Activated naive CD8-positive, alpha-beta T cell (primary cell): ENCODE measurements around the gene FILIP1.
"Not testable (repeated sequence)": the region's sequence is repeated elsewhere in the genome, so short reads cannot be mapped to it uniquely, and the experiment has no call there.

Source experiments
- H3K27ac Mint-ChIP-seq: one replicate; pipeline ENCODE4 v1.8.0; 2021; ENCODE audit warnings: mixed read lengths
- H3K27me3 Mint-ChIP-seq: one replicate; pipeline ENCODE4 v1.8.0; 2021; ENCODE audit warnings: mixed read lengths
- H3K36me3 Mint-ChIP-seq: one replicate; pipeline ENCODE4 v1.8.0; 2021; ENCODE audit warnings: mixed read lengths
- H3K4me1 Mint-ChIP-seq: one replicate; pipeline ENCODE4 v1.8.0; 2021; ENCODE audit warnings: low read depth, mixed read lengths
- H3K4me3 Mint-ChIP-seq: one replicate; pipeline ENCODE4 v1.8.0; 2021; ENCODE audit warnings: mild to moderate bottlenecking, mixed read lengths
- H3K9me3 Mint-ChIP-seq: one replicate; pipeline ENCODE4 v1.8.0; 2021; ENCODE audit warnings: low read depth, mixed read lengths

FILIP1 gene

DNA sequence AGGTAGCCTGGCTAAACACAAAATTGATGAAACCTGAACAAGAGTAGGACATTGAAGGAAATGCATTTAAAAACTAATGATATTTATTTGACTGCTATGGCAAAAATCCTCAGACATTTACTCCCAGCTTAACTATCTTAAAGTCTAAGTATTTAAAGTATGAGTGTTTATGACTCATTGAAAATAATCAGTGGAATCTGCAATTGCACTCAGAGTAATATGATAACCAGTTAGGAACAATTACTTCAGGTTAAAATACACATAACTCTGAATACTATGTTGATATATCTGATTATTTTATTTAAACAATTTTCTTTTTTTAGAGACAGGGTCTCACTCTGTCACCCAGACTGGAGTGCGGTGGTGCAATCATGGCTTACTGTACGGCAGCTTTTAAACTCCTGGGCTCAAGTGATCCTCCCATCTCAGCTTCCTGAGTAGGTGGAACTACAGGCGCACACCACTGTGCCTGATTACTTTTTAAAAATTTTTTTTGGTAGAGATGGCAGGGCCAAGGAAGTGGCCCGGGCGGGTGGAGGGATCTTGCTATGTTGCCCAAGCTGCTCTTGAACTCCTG, 43.9 kb downstream of the FILIP1 start:
- no peaks in the 10 kb centered on the region for H3K4me1 Mint-ChIP-seq
- no peak overlapping the region for H3K4me3 Mint-ChIP-seq
- H3K27me3 Mint-ChIP-seq = peaks cover 15% of the 10 kb centered on the region

DNA sequence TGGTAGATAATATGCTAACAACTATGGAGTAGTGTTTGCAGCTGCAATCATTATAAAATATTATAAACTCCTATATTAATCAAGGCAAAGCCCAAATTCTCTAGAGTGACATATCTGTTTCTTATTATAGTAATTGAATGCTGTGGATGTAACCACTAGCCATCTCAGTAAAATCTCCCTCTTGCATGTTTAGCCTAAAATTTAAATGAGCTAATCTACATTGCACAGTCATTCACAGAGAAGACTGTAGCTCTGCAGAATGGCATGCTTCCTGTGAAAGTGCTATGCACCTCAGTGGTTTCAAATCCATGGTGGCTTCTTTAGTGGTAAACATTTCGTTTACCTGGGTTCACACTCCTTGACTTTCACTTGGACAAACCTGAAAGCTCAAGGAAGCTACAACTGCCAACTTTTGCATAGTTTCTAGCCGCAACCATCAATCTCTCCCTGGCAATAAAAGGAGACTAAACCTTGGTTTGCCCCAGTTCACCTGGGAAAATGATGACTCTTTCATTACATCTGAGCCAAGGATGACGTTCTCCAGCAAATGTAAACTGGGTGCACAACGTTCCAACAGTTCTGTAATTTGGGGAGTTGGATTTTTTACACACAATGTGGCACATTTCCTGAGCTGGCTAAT, 47.2 kb downstream of the FILIP1 start:
- H3K9me3 Mint-ChIP-seq = no peaks in the 10 kb centered on the region
- no peaks in the 10 kb centered on the region for H3K4me1 Mint-ChIP-seq
- H3K27ac Mint-ChIP-seq = no peak overlapping the region
- H3K4me3 Mint-ChIP-seq = no peak overlapping the region
- H3K27me3 Mint-ChIP-seq = peaks cover 15% of the 10 kb centered on the region
- H3K36me3 Mint-ChIP-seq = no peaks in the 10 kb centered on the region

More for the DNA sequence above, 43.9 kb downstream of the FILIP1 start:
- Mint-ChIP-seq H3K36me3 (no peaks in the 10 kb centered on the region), H3K27ac (no peak overlapping the region), H3K9me3 (no peaks in the 10 kb centered on the region)

DNA sequence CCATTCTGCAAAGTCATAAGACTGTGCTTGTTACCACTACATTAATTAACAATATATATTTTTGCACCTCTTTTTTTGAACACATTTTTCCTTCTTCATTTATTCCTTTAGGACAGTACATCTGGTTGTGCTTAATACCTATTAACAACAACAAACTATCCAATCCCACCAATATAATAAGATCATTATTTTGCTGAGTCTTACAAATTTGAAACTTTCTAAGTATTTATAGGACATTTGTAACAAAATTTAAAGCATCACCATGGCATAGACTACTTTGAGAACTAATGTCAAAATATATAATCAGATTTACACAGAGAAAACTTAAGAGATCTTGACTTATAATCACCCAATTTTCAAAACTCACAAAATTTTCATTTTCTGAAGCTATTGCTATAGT, 47.9 kb downstream of the FILIP1 start:
- no peaks in the 10 kb centered on the region for H3K4me1 Mint-ChIP-seq
- no peak overlapping the region for H3K4me3 Mint-ChIP-seq
- peaks cover 15% of the 10 kb centered on the region for H3K27me3 Mint-ChIP-seq
- no peaks in the 10 kb centered on the region for H3K9me3 Mint-ChIP-seq
- no peak overlapping the region for H3K27ac Mint-ChIP-seq
- no peaks in the 10 kb centered on the region for H3K36me3 Mint-ChIP-seq

DNA sequence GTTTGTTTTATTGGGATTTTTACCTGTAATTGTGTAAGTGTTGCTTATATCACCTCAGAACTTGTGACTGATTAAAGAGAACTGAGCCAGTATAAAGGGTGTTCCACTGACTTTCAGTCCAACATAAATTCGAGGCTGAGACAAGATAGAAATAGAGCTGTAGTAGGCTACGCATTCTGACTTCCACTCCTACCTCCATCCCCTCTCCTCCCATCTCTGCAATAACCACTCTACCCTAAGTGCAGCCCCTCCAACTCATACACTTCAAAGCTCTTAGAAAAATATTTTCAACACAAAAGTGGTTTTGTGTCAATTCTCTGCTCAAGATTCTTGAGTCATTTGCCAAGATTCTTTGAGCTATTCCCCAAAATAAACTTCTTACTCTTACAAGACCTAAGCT, 48.7 kb downstream of the FILIP1 start:
- Mint-ChIP-seq H3K36me3 (no peaks in the 10 kb centered on the region), H3K9me3 (no peaks in the 10 kb centered on the region), H3K27ac (no peak overlapping the region), H3K4me1 (no peaks in the 10 kb centered on the region), H3K4me3 (no peak overlapping the region), H3K27me3 (peaks cover 15% of the 10 kb centered on the region)

DNA sequence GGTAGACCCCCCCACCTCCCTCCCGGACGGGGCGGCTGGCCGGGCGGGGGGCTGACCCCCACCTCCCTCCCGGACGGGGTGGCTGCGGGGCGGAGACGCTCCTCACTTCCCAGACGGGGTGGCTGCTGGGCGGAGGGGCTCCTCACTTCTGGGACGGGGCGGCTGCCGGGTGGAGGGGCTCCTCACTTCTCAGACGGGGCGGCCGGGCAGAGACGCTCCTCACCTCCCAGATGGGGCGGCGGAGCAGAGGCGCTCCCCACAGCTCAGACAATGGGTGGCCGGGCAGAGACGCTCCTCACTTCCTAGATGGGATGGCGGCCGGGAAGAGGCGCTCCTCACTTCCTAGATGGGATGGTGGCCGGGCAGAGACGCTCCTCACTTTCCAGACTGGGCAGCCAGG, 51.7 kb downstream of the FILIP1 start:
- not testable (repeated sequence) for H3K27ac Mint-ChIP-seq, H3K36me3 Mint-ChIP-seq, H3K4me3 Mint-ChIP-seq, H3K4me1 Mint-ChIP-seq, H3K27me3 Mint-ChIP-seq, H3K9me3 Mint-ChIP-seq

DNA sequence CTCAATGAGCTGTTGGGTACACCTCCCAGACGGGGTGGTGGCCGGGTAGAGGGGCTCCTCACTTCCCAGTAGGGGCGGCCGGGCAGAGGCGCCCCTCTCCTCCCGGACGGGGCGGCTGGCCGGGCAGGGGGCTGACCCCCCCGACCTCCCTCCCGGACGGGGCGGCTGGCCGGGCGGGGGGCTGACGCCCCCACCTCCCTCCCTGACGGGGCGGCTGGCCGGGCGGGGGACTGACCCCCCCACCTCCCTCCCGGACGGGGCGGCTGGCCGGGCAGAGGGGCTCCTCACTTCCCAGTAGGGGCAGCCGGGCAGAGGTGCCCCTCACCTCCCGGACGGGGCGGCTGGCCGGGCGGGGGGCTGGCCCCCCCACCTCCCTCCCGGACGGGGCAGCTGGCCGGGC, 52.1 kb downstream of the FILIP1 start:
- H3K9me3 Mint-ChIP-seq, H3K27ac Mint-ChIP-seq, H3K4me1 Mint-ChIP-seq, H3K27me3 Mint-ChIP-seq, H3K36me3 Mint-ChIP-seq, H3K4me3 Mint-ChIP-seq: not testable (repeated sequence)

DNA sequence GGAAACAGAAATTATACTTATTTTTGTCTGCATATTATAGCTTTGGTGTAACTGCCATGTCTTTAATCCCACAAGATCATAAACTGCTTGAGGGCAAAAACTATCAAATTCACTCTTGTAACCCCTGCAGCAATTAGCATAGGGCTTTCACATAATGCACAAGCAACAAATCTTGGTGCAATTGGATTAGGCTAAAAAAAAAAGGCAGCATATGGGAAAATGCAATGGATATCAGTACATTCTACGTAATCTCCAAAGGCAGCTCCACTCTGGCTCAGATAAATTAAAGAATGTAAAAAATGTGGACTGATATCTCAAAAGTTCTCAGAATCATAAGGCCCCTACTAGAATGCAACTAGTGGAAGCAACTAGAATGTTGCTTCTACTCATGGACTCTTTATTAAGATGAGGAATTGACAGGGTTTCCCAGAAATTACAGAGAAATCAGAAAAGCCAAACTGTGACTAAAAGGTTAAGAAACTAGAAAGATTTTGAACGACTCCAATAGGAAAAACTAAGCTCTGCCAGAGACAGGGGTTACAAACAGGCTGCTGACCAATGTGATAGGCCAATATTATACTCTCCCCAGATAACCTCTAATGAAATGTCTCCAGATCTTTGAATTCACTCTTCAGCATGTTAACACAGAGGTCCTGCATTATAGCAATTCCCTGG, 55.0 kb downstream of the FILIP1 start:
- H3K4me1 Mint-ChIP-seq = no peaks in the 10 kb centered on the region
- H3K36me3 Mint-ChIP-seq = no peaks in the 10 kb centered on the region
- H3K27me3 Mint-ChIP-seq = peaks cover 7% of the 10 kb centered on the region
- no peak overlapping the region for H3K27ac Mint-ChIP-seq
- H3K4me3 Mint-ChIP-seq = no peak overlapping the region
- no peaks in the 10 kb centered on the region for H3K9me3 Mint-ChIP-seq

DNA sequence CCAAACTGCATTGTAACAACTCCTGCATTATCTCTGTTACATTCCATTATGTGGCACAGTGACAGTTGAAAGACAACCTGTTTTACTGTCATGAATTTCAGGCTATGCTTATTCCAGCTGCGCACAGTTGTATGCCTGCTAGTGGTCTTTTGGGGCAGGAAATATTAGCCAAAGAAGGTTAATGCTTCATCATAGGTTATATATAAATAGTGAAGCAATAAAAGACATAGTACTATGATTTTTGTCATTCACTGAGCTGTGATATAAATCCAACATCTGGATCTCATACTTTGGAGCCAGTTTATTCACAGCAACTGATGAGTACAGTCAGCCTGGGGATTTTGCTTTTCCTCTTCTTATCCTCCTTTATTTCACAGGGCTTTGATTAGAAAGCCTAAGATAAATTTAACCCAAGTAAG, 55.6 kb downstream of the FILIP1 start:
- Mint-ChIP-seq H3K27me3 (peaks cover 7% of the 10 kb centered on the region), H3K4me1 (no peaks in the 10 kb centered on the region), H3K4me3 (no peak overlapping the region), H3K9me3 (no peaks in the 10 kb centered on the region), H3K36me3 (no peaks in the 10 kb centered on the region), H3K27ac (no peak overlapping the region)

DNA sequence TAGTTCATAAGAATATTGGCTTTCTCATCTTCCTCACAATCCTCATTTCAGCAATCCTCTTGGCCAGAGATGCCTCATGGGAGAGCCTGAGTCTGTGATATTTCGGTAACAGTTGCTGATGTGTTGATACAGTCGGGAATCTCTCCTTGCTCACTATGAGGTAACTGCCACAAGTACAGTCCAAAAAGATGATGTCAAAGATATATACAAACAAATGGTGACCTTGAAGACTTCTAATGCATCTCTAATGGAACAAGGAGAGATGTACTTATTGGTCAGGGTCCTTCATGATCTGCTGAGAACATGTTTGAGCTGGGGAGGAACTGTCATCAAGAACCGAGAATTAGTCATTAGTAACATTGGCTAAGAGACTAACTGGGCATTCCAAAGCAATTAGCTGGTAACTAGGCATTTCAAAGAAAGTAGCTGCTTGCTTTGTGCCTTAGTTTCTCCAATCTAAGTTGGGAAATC, 56.1 kb downstream of the FILIP1 start:
- H3K27me3 Mint-ChIP-seq = peaks cover 7% of the 10 kb centered on the region
- H3K36me3 Mint-ChIP-seq = no peaks in the 10 kb centered on the region
- no peaks in the 10 kb centered on the region for H3K4me1 Mint-ChIP-seq
- H3K27ac Mint-ChIP-seq = no peak overlapping the region
- H3K4me3 Mint-ChIP-seq = no peak overlapping the region
- H3K9me3 Mint-ChIP-seq = no peaks in the 10 kb centered on the region

DNA sequence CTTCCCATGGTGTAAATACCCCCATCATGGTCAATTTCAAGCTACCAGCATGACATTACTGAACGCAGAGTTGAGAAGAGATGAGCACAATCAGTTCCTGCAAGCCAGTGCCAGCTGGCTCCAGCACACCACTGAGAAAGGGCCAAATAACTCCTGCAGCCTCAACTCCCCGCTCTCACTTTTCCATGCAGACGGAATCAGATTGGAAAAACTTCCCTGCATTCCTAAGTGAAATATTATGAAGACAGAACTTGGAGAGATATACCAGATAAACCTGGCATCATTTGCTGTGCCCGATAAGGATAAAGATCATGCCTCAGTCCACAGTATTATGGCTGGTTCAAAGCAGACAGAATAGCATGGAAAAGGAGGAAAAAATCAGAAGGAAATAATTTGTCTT, 56.7 kb downstream of the FILIP1 start:
- H3K36me3 Mint-ChIP-seq = no peaks in the 10 kb centered on the region
- no peak overlapping the region for H3K27ac Mint-ChIP-seq
- H3K4me1 Mint-ChIP-seq = no peaks in the 10 kb centered on the region
- no peaks in the 10 kb centered on the region for H3K9me3 Mint-ChIP-seq
- H3K4me3 Mint-ChIP-seq = no peak overlapping the region
- peaks cover 7% of the 10 kb centered on the region for H3K27me3 Mint-ChIP-seq

DNA sequence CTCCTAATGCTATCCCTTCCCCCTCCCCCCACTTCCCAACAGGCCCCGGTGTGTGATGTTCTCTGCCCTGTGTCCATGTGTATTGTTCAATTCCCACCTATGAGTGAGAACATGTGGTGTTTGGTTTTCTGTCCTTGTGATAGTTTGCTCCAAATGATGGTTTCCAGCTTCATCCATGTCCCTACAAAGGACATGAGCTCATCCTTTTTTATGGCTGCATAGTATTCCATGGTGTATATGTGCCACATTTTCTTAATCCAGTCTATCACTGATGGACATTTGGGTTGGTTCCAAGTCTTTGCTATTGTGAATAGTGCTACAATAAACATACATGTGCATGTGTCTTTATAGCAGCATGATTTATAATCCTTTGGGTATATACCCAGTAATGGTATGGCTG, 60.8 kb downstream of the FILIP1 start:
- H3K9me3 Mint-ChIP-seq, H3K4me1 Mint-ChIP-seq, H3K4me3 Mint-ChIP-seq, H3K27ac Mint-ChIP-seq, H3K36me3 Mint-ChIP-seq, H3K27me3 Mint-ChIP-seq: not testable (repeated sequence)

DNA sequence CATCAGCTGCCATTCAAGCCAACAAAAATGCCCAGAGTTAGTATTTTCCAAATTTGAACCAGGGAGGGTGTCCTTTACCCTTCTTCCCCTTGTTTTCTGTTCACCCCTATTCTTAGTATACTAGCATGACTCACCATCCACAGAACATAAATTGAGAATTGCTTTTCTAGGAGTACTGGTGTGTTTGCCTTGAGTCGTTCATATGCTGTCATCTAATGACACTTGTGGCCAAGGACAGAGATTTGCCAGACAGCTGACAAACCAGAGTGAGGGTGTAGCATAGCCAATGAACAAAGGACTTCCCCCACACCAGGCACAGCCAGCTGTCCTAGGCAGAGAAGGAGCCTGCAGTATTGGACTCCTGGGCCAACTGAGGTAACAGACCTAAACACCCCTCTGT, 62.2 kb downstream of the FILIP1 start:
- H3K27ac Mint-ChIP-seq = no peak overlapping the region
- peaks cover 4% of the 10 kb centered on the region for H3K27me3 Mint-ChIP-seq
- no peaks in the 10 kb centered on the region for H3K4me1 Mint-ChIP-seq
- no peaks in the 10 kb centered on the region for H3K36me3 Mint-ChIP-seq
- no peak overlapping the region for H3K4me3 Mint-ChIP-seq
- H3K9me3 Mint-ChIP-seq = no peaks in the 10 kb centered on the region

DNA sequence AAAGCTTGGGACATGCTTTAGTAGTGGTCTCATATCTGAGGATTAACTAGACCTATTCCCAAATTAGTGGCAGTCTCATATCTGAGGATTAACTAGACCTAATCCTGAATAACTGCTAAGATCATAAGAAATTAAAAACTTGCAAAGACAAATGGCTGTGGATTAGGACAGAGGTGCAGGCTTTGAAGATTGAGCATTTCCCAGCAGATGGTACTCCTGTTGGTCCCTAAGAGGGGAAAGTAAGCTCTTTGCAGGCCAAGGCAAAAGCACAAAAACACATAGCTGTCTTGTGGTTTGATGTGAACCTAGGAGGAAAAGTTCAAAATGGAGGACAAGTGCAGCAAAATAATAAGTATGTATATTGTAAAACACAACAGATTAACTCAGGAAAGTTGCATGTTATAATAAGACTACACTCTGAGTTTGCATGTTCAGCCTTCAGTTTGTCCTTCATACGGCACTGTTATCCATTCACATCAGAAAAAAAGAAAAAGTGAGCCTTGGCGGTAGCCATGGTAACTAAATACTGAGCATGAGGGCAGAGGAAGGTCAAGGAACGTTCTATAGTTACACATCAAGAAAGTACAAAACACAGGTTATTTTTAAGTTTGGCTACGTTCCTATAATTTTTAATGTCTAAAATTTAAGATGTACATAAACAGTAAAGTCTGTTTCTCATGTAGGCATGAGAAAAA, 62.8 kb downstream of the FILIP1 start:
- H3K27ac Mint-ChIP-seq = no peak overlapping the region
- H3K36me3 Mint-ChIP-seq = no peaks in the 10 kb centered on the region
- H3K4me3 Mint-ChIP-seq = no peak overlapping the region
- H3K27me3 Mint-ChIP-seq = peaks cover 4% of the 10 kb centered on the region
- H3K9me3 Mint-ChIP-seq = no peaks in the 10 kb centered on the region
- no peaks in the 10 kb centered on the region for H3K4me1 Mint-ChIP-seq

DNA sequence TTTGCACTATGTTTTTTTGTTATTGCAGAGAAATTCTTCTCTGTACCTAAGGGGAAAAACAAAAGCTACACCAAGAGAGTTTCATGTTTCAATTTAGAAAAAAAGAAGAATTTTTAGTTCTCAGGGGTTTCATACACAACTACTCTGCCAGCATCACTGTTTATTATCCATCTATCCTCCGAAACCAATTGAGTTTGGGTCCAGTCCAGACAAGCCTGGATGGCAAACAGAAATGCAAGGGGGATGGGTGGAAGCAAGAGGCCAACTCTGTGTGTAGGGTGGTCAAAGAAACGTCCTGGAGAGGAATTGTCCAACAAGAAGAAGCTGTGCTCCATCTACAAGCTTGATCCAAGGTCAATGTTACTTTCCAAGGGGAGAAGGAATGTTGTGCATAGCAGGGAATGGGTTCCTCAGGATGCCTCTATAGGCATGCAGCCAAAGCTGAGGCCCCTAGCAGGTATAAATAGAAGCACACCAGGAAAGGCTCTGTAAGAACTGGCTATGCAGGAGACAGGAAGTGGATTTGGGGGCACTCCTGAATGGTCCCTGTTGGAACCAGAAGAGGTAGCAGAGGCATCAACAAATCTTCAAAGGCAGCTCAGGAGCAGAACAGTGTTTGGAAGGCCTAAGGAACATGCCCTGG, 64.4 kb downstream of the FILIP1 start:
- H3K4me3 Mint-ChIP-seq = no peak overlapping the region
- H3K9me3 Mint-ChIP-seq = no peaks in the 10 kb centered on the region
- peaks cover 2% of the 10 kb centered on the region for H3K27me3 Mint-ChIP-seq

DNA sequence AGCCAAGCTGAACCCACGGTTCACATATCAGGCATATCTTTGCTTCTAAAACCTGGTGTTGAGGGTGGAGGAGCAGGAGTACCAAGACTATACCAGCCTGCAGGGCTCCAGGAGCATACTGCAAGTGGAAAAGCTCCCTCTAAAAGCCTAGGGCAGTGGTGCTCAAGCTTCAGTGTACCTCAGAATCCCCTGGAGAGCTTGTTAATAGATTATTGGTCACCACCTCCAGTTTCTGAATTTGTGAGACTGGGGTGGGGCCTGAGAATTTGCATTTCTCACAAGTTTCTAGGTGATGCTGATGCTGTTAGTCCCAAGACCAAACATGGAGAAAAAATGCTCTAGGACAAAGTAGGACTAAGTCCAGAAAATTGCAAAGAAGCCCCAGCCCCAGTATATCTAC, 65.4 kb downstream of the FILIP1 start:
- no peaks in the 10 kb centered on the region for H3K9me3 Mint-ChIP-seq
- peaks cover 11% of the 10 kb centered on the region for H3K4me1 Mint-ChIP-seq
- no peaks in the 10 kb centered on the region for H3K36me3 Mint-ChIP-seq

More for the DNA sequence above, 64.4 kb downstream of the FILIP1 start:
- Mint-ChIP-seq H3K4me1 (peaks cover 11% of the 10 kb centered on the region), H3K36me3 (no peaks in the 10 kb centered on the region), H3K27ac (no peak overlapping the region)

More for the DNA sequence above, 65.4 kb downstream of the FILIP1 start:
- Mint-ChIP-seq H3K27me3 (peaks cover 2% of the 10 kb centered on the region), H3K4me3 (no peak overlapping the region), H3K27ac (no peak overlapping the region)
